Kidney (tissue), 14 donors: ENCODE measurements around the gene NAA16. TPM values are rescaled to one million over a fixed set of nuclear protein-coding genes. Genes with fewer than 3 reads are reported as not detected.
"Not testable (repeated sequence)": the region's sequence is repeated elsewhere in the genome, so short reads cannot be mapped to it uniquely, and the experiment has no call there.

Experiments used
- DNase-seq, 5 donors: peaks; one replicate each; pipeline ENCODE4 v3.0.0-alpha.2; 2013 to 2020
- FAIRE-seq: peaks from 2 replicates; lab custom pipeline; 2012; peaks lifted over from hg19 to GRCh38; lab: Jason Lieb, UNC
- H3K27ac ChIP-seq, 2 donors: one replicate each; pipeline ENCODE4 v1.7.0; 2013; ENCODE audit warnings: low read depth in 2 of 2, low read length in 2 of 2, inconsistent platforms in 1 of 2
- H3K27me3 ChIP-seq: one replicate; pipeline ENCODE4 v1.7.1; 2013; ENCODE audit warnings: low read length, inconsistent platforms; ENCODE audit not compliant: control insufficient read depth, insufficient read depth
- H3K36me3 ChIP-seq, 3 donors: one replicate each; pipeline versions ENCODE4 v1.7.0 to v1.7.1; 2013; ENCODE audit warnings: low read length in 3 of 3, control low read depth in 1 of 3, inconsistent platforms in 1 of 3; ENCODE audit not compliant: insufficient read depth in 3 of 3, control insufficient read depth in 2 of 3
- H3K4me1 ChIP-seq, 3 donors: one replicate each; pipeline versions ENCODE4 v1.7.0 to v1.7.1; 2013; ENCODE audit warnings: low read length in 3 of 3, inconsistent platforms in 1 of 3, low read depth in 1 of 3; ENCODE audit not compliant: control insufficient read depth in 2 of 3, insufficient read depth in 2 of 3
- H3K4me3 ChIP-seq, 3 donors: one replicate each; pipeline versions ENCODE4 v1.7.0 to v1.8.1; 2013; ENCODE audit warnings: low read length in 3 of 3, control low read depth in 1 of 3, inconsistent platforms in 1 of 3
- H3K9ac ChIP-seq, 3 donors: one replicate each; pipeline versions ENCODE4 v1.7.0 to v1.7.1; 2013; ENCODE audit warnings: low read length in 3 of 3, control low read depth in 1 of 3, inconsistent platforms in 1 of 3
- H3K9me3 ChIP-seq, 3 donors: one replicate each; pipeline versions ENCODE4 v1.7.0 to v1.7.1; 2013; ENCODE audit warnings: low read length in 3 of 3, control low read depth in 1 of 3, inconsistent platforms in 1 of 3; ENCODE audit not compliant: control insufficient read depth in 2 of 3, insufficient read depth in 1 of 3
- CTCF ChIP-seq: IDR thresholded peaks from 3 replicates; pipeline ENCODE4 v1.5.1; 2012; ENCODE audit warnings: mild to moderate bottlenecking, moderate library complexity, borderline replicate concordance; ENCODE audit not compliant: insufficient read depth; ENCODE audit errors: extremely low read depth
- intact Hi-C: fragments of 100-400 bp; cut with DNase I; formaldehyde crosslinking; loops from one replicate; pipeline ENCODE4 v1.11.1; 2022
- polyA plus RNA-seq: library from polyadenylated mRNA; stranded (reverse); fragments of 350-450 nt; fragmentation: Illumina TruSeq; extraction: RNeasy Lipid Tissue Mini Kit (QIAGEN cat#74804); gene quantifications from one replicate; pipeline ENCODE4 v1.2.3, GENCODE V29; 2014; ENCODE audit warnings: low read depth, low replicate concordance; ENCODE audit not compliant: insufficient read depth
- total RNA-seq: library from RNA; stranded (reverse); fragmentation: NEBNext Ultra II Directional; extraction: Animal tissue kit (Norgen Biotek cat#: 25700); gene quantifications from one replicate; pipeline ENCODE4 v1.2.1, GENCODE V29; 2021
- donor health status: control.
- donor health status: control.
- donor health status: control.
- donor health status: control.
- donor health status: control.
- donor health status: DM: yes; HTN: yes; CAD: no.
- donor health status: Normal renal cell carcinoma (clear cell type).

The NAA16 gene
- total and polyA plus RNA-seq, 2 donors from 2014 or later: 6.4 to 22.3 TPM

GRCh38 chr13:41274881-41275280 is 36.2 kb upstream of the NAA16 start:
- H3K9me3 ChIP-seq: no peaks in the 10 kb centered on the region
- H3K36me3 ChIP-seq: no peaks in the 10 kb centered on the region
- DNase-seq (no peak), FAIRE-seq (no peak)
- H3K27me3 ChIP-seq: no peaks in the 10 kb centered on the region
- no peak overlapping the region for H3K9ac ChIP-seq
- H3K27ac ChIP-seq: no peak overlapping the region
- no peaks in the 10 kb centered on the region for H3K4me1 ChIP-seq
- H3K4me3 ChIP-seq: no peak overlapping the region
- intact Hi-C loops: no loop called here
- no peak for TF ChIP-seq CTCF

- Histone ChIP-seq H3K27me3 (no peaks in the 10 kb centered on the region), H3K4me1 (no peaks in the 10 kb centered on the region), H3K27ac (no peak overlapping the region), H3K36me3 (no peaks in the 10 kb centered on the region), H3K4me3 (no peak overlapping the region), H3K9ac (no peak overlapping the region), H3K9me3 (no peaks in the 10 kb centered on the region)
- DNase-seq: no peak
- FAIRE-seq: no peak
- no peak for TF ChIP-seq CTCF
- intact Hi-C loops: no loop called here
Observed at GRCh38 chr13:41276824-41277223, 34.2 kb upstream of the NAA16 start.

GRCh38 chr13:41279156-41279555 is 31.9 kb upstream of the NAA16 start:
- FAIRE-seq, H3K27me3 ChIP-seq, H3K4me3 ChIP-seq, H3K9me3 ChIP-seq, H3K9ac ChIP-seq, H3K4me1 ChIP-seq, intact Hi-C loops, DNase-seq, H3K27ac ChIP-seq, H3K36me3 ChIP-seq: not testable (repeated sequence)

GRCh38 chr13:41282129-41282571 is 28.9 kb upstream of the NAA16 start:
- H3K27me3 ChIP-seq: no peaks in the 10 kb centered on the region
- H3K36me3 ChIP-seq: no peaks in the 10 kb centered on the region
- DNase-seq (peak in 1 of 5 donors; percentile 3), FAIRE-seq (no peak)
- TF ChIP-seq CTCF: no peak
- H3K9ac ChIP-seq: no peak overlapping the region
- intact Hi-C loops: no loop called here
- no peaks in the 10 kb centered on the region for H3K9me3 ChIP-seq
- no peaks in the 10 kb centered on the region for H3K4me1 ChIP-seq
- no peak overlapping the region for H3K4me3 ChIP-seq
- H3K27ac ChIP-seq: no peak overlapping the region
